T1000 (cell line): ENCODE data around the gene ZSWIM4.
"Not testable (repeated sequence)": the region's sequence is repeated elsewhere in the genome, so short reads cannot be mapped to it uniquely, and the experiment has no call there.

ENCODE experiments used
- DNase-seq: peaks from one replicate; lab custom pipeline; 2025; ENCODE audit warnings: mixed read lengths; lab: John Stamatoyannopoulos, UW

ZSWIM4 gene

GRCh38 chr19:13794757-13795589 lies at the start of gene ZSWIM4:
Gene ZSWIM4, plus strand, starts transcription at chr19:13795443. Its CDS starts 206 bp downstream, at chr19:13795649.
- DNase-seq = peak; percentile 95

- DNase-seq = no peak
Observed at GRCh38 chr19:13747098-13747453, 48.2 kb upstream of the ZSWIM4 start.

GRCh38 chr19:13748169-13748828 lies 46.9 kb upstream of the ZSWIM4 start:
- DNase-seq = no peak

GRCh38 chr19:13751436-13751835 lies 43.8 kb upstream of the ZSWIM4 start:
- no peak for DNase-seq

GRCh38 chr19:13753622-13754021 lies 41.6 kb upstream of the ZSWIM4 start:
- not testable (repeated sequence) for DNase-seq

GRCh38 chr19:13756210-13756609 lies 39.0 kb upstream of the ZSWIM4 start:
- no peak for DNase-seq

GRCh38 chr19:13757805-13758772 lies 37.2 kb upstream of the ZSWIM4 start:
- no peak for DNase-seq

GRCh38 chr19:13758795-13759194 lies 36.4 kb upstream of the ZSWIM4 start:
- no peak for DNase-seq

- no peak for DNase-seq
Observed at GRCh38 chr19:13761423-13761822, 33.8 kb upstream of the ZSWIM4 start.

GRCh38 chr19:13762635-13763235 lies 32.5 kb upstream of the ZSWIM4 start:
- DNase-seq = no peak

GRCh38 chr19:13763265-13763664 lies 32.0 kb upstream of the ZSWIM4 start:
- DNase-seq = no peak

- peak; percentile 62 for DNase-seq
Observed at GRCh38 chr19:13764101-13764807, 31.0 kb upstream of the ZSWIM4 start, which contains the start of gene MRI1. Gene MRI1, plus strand, starts transcription at chr19:13764522. Its CDS starts 67 bp downstream, at chr19:13764589.

- no peak for DNase-seq
Observed at GRCh38 chr19:13764821-13765394, 30.3 kb upstream of the ZSWIM4 start.

- DNase-seq = no peak
Observed at GRCh38 chr19:13765395-13766094, 29.7 kb upstream of the ZSWIM4 start.

GRCh38 chr19:13766095-13766481 lies 29.2 kb upstream of the ZSWIM4 start:
- DNase-seq = no peak

- no peak for DNase-seq
Observed at GRCh38 chr19:13768510-13768909, 26.7 kb upstream of the ZSWIM4 start.

- DNase-seq = no peak
Observed at GRCh38 chr19:13770013-13770635, 25.1 kb upstream of the ZSWIM4 start.

- DNase-seq = peak; percentile 65
Observed at GRCh38 chr19:13774217-13775191, 20.7 kb upstream of the ZSWIM4 start, which contains the start of gene C19orf53. Gene C19orf53, plus strand, starts transcription at chr19:13774456. Its CDS starts 22 bp downstream, at chr19:13774478.
